ENCODE data around the gene MTHFSD. TPM values are rescaled to one million over a fixed set of nuclear protein-coding genes. Genes with fewer than 3 reads are reported as not detected.

The MTHFSD gene
- total RNA-seq, 1 experiment from 2014 or later: 11.9 TPM

DNA sequence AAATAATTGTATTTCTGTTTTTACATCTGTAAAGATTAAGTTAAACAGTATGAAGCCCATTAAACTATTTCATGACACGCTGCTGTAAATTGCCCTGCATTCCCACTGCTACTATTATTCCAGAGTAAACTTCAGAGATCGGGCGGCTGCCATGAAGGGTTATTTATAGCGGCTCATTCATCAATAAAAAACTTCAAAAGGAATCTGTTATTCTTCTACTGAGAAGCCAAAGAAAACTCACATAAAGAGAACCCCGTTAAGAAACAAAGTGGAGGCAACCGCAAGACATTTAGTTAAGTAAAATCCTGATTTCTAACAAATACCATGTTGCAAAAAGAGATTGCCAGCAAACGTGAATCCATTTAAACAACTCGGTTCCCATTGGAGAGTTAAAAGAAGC, 39.7 kb upstream of the MTHFSD start:
- Histone ChIP-seq H3K27me3 (ENCODE audit: low read length) (no peaks in the 10 kb centered on the region), H3K9ac (ENCODE audit: low read length) (no peak overlapping the region)

DNA sequence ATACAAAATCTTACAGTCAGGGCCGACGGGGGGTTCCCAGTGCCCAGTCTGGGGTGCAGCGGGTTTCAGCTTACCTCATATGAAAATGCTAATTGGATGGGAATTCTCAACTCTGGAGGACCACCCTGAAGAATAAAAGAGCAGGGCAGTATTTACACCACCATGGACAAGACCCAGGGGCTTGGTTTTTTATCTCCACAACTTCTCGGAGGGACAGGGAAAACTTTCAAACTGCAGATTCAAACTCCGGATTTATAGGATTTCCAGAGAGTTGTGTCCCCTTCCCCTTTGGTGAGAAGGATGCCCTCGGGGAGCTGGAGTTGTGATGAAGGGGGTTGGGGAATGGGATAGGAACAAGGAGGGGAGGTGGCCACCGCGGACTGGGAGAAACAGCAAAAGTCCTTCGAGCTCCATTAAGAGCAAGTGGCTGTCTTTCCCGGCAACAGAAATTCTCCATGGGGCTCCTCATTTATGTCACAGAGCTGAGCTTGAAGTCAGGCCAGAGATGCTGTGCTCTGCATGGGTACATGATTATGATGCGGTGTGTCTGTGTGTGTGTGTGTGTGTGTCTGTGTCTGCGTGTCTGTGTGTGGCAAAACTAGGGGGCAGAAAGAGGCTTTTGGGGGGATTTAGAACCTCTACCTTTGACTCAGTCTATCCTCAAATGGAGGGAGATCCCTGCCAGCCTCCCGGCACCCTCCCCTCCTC, 39.0 kb upstream of the MTHFSD start:
- Histone ChIP-seq H3K4me1 (ENCODE audit: insufficient read depth, low read length) (peaks cover 26% of the 10 kb centered on the region), H3K79me2 (ENCODE audit: low read length) (no peaks in the 10 kb centered on the region), H3K36me3 (ENCODE audit: low read depth, low read length) (no peaks in the 10 kb centered on the region), H2AFZ (ENCODE audit: low read length) (no peak overlapping the region), H3K4me3 (ENCODE audit: low read length) (no peak overlapping the region), H3K27ac (ENCODE audit: low read length) (peak overlapping the region; percentile 48), H3K4me2 (ENCODE audit: low read length) (no peak overlapping the region), H3K9me3 (ENCODE audit: low read length) (no peaks in the 10 kb centered on the region), H3F3A (ENCODE audit: low read length, unreplicated experiment) (no peaks in the 10 kb centered on the region), H4K20me1 (ENCODE audit: low read length) (no peaks in the 10 kb centered on the region), H3K27me3 (ENCODE audit: low read length) (no peaks in the 10 kb centered on the region), H3K9ac (ENCODE audit: low read length) (peak overlapping the region; percentile 6; the same call in 1 of the 2 replicates), H3K9me2 (replicated peaks; ENCODE audit: low read length) (no peaks in the 10 kb centered on the region)
- ATAC-seq: no peak
- ChIA-PET POLR2A (ENCODE audit: unreplicated experiment) (no interaction called here), CTCF (no interaction called here)
- intact Hi-C loops (cut with micrococcal nuclease): no loop called here
- TF ChIP-seq EZH2phosphoT487 (IDR thresholded peaks at IDR 0.05; ENCODE audit: borderline replicate concordance, low read length) (no peak), EZH2 (IDR thresholded peaks at IDR 0.05; ENCODE audit: low read length, unreplicated experiment) (no peak)
- TF ChIP-seq, protein P1, sequence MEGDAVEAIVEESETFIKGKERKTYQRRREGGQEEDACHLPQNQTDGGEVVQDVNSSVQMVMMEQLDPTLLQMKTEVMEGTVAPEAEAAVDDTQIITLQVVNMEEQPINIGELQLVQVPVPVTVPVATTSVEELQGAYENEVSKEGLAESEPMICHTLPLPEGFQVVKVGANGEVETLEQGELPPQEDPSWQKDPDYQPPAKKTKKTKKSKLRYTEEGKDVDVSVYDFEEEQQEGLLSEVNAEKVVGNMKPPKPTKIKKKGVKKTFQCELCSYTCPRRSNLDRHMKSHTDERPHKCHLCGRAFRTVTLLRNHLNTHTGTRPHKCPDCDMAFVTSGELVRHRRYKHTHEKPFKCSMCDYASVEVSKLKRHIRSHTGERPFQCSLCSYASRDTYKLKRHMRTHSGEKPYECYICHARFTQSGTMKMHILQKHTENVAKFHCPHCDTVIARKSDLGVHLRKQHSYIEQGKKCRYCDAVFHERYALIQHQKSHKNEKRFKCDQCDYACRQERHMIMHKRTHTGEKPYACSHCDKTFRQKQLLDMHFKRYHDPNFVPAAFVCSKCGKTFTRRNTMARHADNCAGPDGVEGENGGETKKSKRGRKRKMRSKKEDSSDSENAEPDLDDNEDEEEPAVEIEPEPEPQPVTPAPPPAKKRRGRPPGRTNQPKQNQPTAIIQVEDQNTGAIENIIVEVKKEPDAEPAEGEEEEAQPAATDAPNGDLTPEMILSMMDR (conservative IDR thresholded peaks at IDR 0.05; ENCODE audit: low read depth, low read length): no peak
- no TSS peak for BruUV-seq (replicated peaks)
- no peak for DNase-seq

More for the DNA sequence above, 39.7 kb upstream of the MTHFSD start:
- CTCF ChIA-PET: no interaction called here
- no peak for ATAC-seq
- Histone ChIP-seq H4K20me1 (ENCODE audit: low read length) (no peaks in the 10 kb centered on the region), H3K9me3 (ENCODE audit: low read length) (no peaks in the 10 kb centered on the region), H3F3A (ENCODE audit: low read length, unreplicated experiment) (no peaks in the 10 kb centered on the region), H3K4me3 (ENCODE audit: low read length) (no peak overlapping the region), H3K4me2 (ENCODE audit: low read length) (no peak overlapping the region), H2AFZ (ENCODE audit: low read length) (no peak overlapping the region), H3K79me2 (ENCODE audit: low read length) (no peaks in the 10 kb centered on the region), H3K4me1 (ENCODE audit: insufficient read depth, low read length) (peaks cover 20% of the 10 kb centered on the region), H3K36me3 (ENCODE audit: low read depth, low read length) (no peaks in the 10 kb centered on the region), H3K9me2 (replicated peaks; ENCODE audit: low read length) (no peaks in the 10 kb centered on the region), H3K27ac (ENCODE audit: low read length) (no peak overlapping the region)
- DNase-seq: no peak
- TF ChIP-seq EZH2 (IDR thresholded peaks at IDR 0.05; ENCODE audit: low read length, unreplicated experiment): no peak
- no peak for TF ChIP-seq EZH2phosphoT487 (IDR thresholded peaks at IDR 0.05; ENCODE audit: borderline replicate concordance, low read length)
- TF ChIP-seq, protein P1 (conservative IDR thresholded peaks at IDR 0.05; ENCODE audit: low read depth, low read length): no peak
- POLR2A ChIA-PET (ENCODE audit: unreplicated experiment): no interaction called here
- intact Hi-C loops (cut with micrococcal nuclease): no loop called here
- BruUV-seq (replicated peaks): no TSS peak

DNA sequence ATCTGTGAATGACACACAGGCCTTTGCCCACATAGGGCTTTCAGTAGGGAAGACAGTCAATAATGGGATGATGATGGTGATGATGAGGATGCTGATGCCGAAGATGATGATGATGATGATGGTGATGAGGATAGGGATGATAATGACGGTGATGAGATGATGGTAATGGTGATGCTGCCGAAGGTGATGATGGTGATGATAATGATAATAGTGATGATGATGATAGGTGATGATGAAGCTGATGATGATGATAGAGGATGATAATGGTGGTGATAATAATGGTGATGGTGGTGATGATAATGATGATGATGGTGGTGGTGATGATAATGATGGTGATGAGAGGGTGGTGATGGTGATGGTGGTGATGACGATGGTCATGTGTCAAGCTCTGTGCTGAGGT, 36.2 kb upstream of the MTHFSD start:
- Histone ChIP-seq H4K20me1 (ENCODE audit: low read length) (no peaks in the 10 kb centered on the region), H3F3A (ENCODE audit: low read length, unreplicated experiment) (no peaks in the 10 kb centered on the region), H3K9ac (ENCODE audit: low read length) (peak overlapping the region; percentile 53), H3K4me1 (ENCODE audit: insufficient read depth, low read length) (peaks cover 34% of the 10 kb centered on the region), H3K4me3 (ENCODE audit: low read length) (no peak overlapping the region), H3K36me3 (ENCODE audit: low read depth, low read length) (no peaks in the 10 kb centered on the region), H3K79me2 (ENCODE audit: low read length) (no peaks in the 10 kb centered on the region), H2AFZ (ENCODE audit: low read length) (no peak overlapping the region), H3K27ac (ENCODE audit: low read length) (peak overlapping the region; percentile 99), H3K9me3 (ENCODE audit: low read length) (no peaks in the 10 kb centered on the region), H3K4me2 (ENCODE audit: low read length) (peak overlapping the region; percentile 18), H3K27me3 (ENCODE audit: low read length) (no peaks in the 10 kb centered on the region), H3K9me2 (replicated peaks; ENCODE audit: low read length) (no peaks in the 10 kb centered on the region)
- TF ChIP-seq, protein P1 (conservative IDR thresholded peaks at IDR 0.05; ENCODE audit: low read depth, low read length): no peak
- TF ChIP-seq EZH2phosphoT487 (IDR thresholded peaks at IDR 0.05; ENCODE audit: borderline replicate concordance, low read length): no peak
- no peak for TF ChIP-seq EZH2 (IDR thresholded peaks at IDR 0.05; ENCODE audit: low read length, unreplicated experiment)
- intact Hi-C loops (cut with micrococcal nuclease): loop anchor here (2.0 kb wide), 1 partner anchor 74 kb away; no protein-coding TSS in a partner anchor
- CTCF ChIA-PET: no interaction called here
- BruUV-seq (replicated peaks): no TSS peak
- POLR2A ChIA-PET (ENCODE audit: unreplicated experiment): interaction anchor here (1.2 kb wide), 1 partner anchor 73 kb away, joined by 4 read pairs; no protein-coding TSS in a partner anchor
- DNase-seq: no peak
- ATAC-seq: no peak
